NCI-H510A treated with DMSO at 0.1 percent for 48 hours (cell line): Measurements from ENCODE around the gene RGP1.
A peak's percentile ranks its signal among the peaks of the same experiment; 100 is the strongest.

Source experiments
- DNase-seq: peaks from one replicate; lab custom pipeline; 2025; lab: John Stamatoyannopoulos, UW

The RGP1 gene

DNA sequence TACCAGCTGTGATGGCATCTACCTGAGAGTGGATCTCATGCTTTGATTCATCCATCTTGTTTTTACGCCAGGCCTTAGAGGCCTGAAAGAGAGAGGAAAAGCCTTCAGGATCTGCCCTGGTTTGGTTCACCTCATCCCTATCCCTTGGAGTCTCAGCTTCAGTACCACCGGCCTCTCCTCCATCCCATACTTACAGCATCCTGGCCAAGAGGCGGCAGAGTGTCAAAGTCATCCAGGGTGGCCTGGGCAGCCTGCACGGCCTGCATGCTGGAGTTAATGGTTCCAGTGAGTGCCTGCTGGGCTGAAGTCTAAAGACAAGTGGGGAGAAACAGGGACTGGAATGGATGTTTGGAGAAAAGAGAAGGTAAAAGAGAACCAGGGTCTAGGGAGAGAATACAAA is 29.5 kb upstream of the RGP1 start:
- DNase-seq: no peak

DNA sequence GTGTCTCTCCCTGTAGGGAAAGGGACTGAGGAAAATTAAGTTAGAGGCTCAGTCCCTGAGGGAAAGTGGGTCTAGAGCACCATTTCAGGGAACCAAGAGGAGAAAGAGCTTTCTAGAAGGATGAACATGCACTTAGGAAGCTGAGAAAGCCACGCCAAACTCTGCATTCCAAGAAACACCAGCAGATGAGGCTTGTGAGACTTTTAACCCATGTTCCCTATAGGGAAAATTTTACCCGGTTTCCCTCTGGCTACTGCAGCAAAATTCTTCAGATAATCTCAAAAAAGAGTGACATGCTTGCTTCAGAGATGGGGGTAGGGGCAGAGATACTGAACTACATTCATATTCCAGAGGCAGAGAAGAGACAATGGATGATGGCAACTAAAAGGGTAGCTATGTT is 25.7 kb upstream of the RGP1 start:
- no peak for DNase-seq

DNA sequence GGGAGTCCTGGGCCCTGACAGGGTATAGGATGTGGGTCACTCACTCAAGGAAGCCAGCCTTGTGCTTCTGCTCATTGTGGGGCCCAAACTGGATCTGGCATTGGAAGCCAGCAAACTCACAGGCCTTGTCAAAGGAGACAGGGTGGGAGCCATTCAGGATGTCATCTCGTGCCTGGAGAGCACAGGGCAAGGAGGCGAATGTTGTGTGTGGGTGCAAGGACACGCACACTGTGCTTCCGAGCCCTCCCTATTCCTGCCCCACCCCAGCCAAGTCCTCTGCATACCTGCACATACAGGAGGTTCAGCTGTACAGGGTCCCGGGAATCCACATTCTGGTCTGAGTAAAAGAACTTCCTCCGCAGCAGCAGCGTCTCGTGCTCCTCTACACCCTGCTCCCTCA is 25.2 kb upstream of the RGP1 start:
- DNase-seq: no peak

DNA sequence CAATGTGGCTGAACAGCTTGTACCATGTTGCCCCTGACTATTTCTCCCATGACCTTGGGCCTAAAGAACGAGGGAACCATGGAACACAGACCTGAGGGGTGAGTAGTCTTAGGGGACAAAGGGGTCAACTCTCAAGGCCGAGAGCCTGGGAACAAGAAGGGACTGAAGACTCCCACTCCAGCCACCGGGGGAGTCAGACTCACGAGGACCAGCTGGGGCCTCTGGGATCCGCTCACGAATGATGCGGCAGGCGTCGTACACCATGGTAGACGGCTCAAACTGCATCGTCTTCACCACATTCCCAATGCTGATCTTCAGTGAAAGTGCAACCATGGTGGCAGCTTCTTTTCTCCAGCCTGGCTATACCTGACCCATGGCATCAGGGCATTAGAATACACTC is 23.7 kb upstream of the RGP1 start:
- DNase-seq: no peak

DNA sequence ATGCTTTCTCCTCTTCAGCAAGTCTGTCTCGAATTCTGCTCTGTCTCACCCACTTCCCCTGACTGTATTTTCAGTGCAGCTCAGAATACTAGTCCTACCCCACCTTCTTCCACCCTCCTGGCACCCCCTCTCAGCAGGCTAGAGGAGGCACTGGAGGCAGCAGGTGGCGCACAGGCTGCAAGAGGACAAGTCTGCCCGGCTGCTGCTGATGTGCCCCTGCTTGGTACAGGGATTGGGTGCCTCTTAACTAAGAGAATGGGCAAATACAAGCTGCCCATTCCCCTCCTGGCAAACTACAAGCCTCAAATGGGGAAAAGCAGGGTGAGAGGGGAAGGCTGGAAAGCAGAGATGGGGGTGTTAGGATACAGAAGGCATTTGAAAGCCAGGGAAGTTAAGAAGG is 22.2 kb upstream of the RGP1 start:
- DNase-seq: no peak

DNA sequence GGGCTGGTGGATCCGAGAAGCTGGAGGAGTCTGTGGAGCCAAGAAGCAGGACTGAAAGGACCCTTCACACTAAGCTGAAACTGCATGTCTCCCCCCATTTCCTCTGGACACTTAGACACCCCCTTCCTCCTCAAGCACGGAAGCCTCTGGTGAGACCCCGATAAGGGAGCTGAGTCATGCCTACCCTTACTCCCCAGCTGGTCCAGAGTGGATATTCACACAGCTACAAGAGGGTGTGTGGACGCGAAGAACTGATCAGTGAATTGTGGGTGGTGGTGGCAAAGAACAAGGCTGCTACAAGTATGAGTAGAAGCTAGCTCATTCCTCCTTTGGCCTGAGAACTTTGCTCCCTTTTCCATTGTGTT is 21.4 kb upstream of the RGP1 start:
- no peak for DNase-seq

DNA sequence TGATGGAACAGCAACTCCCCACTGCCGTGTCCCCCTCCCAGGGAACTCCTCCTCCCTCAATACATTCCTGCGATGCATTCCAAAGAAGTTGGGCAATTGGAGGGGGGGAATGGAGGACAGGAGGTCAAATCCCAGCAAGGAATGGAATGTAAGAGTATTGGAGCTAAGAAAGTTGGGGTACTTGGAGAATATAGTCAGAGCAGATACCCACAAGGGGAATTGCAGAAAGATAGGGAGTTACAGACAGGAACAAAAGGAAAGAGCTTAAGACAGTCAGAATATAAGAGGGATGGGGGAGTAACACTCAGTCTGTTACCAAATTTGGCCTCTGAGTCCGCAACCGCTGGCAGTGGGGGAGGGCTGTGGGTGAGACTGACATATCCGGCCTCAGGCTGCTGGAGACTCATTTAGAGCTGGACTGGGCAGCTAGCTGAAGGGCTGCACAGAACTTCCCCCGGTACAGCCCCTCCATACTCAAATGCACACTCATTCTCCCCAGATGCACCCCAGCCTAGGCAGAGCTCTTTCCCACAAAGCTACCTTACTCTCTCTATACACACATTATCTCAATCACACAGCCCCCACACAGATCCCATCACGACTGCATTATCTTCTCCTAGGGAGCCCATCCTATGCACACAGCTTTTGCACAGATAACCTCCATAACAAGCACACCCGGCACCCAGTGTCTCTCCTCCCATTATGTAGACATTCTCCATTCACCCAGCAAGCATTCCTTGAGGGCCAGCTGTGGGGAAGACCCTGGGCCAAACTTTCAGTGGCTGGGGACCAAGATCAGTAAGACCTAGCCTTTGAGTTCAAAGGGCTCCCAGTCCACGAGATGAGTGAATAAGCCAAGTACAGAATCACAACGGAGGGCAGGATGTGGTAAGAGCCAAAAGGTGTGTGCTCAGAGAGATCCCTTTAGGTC is 20.8 kb upstream of the RGP1 start:
- DNase-seq: no peak

DNA sequence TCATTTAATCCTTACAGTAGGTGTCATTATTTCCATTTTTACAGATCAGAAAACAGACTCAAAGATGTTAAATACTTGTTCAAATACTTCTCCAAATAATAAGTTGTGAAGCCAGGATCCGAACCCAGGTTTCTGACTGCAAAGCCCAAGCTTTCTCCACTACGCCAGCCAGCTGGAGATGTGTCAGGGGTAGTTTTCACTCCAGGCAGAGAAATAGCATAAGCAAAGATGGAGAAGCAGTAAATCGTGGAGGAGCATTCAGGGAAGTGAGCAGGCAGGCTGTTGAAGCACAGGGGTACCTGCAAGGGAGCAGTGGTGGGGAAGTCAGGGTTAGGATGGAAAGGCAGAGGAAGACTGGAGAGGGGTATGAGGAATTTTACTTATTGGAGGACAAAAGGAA is 20.0 kb upstream of the RGP1 start:
- no peak for DNase-seq

DNA sequence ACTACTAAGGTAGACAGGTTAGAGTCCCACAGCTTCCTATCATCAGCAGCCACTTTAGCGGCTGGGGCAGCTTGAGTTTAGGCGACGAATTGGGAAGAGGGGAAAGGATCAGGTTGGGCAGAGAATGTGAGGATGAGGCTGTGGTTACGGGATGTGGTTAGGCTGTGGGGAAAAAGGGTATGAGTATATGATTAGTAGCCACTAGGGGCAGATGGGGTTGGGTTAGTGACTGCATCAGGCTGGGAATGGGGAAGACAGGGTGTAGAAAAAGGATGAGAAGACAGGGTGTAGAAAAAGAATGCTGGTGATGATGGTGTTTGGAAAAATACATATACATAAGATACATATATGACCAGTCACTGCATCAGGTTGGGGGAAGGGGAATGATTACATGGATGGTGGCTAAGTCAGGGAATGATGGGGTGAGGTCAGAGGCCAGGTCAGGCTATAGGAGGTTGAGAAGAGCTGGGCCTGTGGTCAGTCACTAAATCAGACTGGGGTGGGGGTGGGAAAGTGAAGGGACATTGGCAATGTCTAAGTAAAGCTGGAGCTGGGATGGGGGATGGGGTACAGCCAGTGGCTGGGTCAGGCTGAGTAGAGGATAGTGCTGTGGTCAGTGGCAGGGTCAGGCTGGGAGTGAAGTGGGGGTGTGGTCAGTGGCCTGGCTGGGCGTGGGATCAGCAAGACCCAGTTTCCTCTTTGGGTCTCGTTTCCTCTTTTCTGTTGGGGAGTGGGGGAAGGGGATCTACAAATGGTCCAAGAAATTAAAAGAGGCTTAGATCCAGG is 19.2 kb upstream of the RGP1 start:
- DNase-seq: peak; percentile 3

DNA sequence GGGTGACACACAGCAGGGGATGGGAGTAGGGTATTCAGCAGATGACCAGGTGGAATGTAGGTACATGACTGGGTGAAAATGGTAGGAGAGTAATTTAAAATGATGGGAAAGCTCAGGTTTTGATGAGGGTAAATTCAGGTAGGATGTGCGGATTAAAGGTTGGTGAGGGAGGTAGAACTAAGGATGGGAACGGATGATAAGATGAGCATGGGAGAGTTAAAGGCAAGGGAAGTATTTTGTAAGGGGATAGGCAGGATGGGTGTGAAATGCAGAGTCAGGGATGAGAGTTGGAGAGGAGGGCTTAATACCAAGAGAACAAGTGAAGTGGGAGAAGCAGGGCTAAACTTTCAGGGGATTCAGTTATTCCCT is 18.6 kb upstream of the RGP1 start:
- no peak for DNase-seq

DNA sequence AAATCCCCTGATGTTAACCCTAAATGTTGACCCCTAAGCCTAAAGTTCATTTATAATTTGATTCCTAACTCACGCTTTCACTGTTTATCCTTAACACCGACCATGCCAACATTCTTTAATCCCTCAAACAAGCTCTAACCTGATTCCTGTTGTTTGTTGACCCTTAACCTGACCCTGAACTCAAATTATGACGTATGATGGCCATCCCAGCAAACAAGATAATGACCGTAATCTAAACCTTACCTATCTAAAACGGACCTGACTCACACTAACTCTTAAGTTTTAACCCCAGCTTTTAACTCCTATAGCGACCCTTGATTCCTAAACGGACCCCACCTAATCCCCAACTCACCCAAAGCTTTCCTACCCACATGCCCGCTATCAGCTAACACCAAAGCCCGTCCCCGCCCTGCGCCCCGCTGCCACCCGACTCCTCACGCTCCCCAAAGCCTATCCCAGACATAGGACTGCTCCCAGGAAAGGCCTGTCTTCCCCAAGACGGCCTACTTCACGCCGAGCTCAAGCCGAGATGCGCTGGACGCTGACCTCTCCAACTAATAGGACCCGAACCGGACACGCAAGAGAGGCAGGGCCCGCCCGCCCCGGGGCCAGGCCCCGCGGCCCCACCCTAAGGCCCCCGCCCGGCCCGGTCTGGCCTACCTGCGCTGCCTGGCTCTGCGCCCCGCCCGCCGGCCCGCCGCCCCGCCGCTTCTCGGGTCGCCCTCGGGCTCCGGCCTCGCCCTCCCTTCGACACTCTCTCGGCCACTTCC is 17.5 kb upstream of the RGP1 start:
- DNase-seq: peak; percentile 18

DNA sequence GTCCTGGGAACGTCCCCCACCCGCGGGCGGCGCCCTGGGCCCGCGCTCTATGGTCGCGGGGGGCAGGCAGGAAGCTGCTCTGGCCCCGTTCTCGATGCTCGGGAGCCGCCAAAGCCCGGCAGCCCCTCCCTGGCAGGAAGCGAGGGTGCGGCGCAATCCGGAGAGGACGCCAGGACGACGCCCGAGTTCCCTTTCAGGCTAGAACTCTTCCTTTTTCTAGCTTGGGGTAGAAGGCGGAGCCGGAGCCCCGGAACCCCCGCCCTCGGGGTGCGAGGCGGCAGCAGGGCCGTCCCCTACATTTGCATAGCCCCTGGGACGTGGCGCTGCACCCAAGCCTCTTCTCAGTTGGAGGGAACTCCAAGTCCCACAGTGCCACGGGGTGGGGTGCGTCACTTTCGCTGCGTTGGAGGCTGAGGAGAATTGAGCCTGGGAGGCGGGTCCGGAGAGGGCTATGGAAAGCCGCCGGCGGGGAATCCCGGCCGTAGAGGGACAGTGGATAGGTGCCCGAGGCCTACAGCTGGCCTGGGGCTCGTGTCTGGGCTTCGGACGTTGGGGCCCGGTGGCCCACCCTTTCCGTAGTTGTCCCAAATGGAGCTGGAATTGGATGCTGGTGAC is 16.8 kb upstream of the RGP1 start, which contains the start of the genes CREB3 and TLN1:
Gene CREB3, plus strand, starts transcription at position 482 of the 615 bp plus-strand sequence. Its CDS starts 107 bp downstream, at position 589.
Gene TLN1, minus strand, starts transcription at position 11 of the 615 bp plus-strand sequence. CDS start 6,501 bp downstream, outside the sequence.
- DNase-seq: peak; percentile 85

DNA sequence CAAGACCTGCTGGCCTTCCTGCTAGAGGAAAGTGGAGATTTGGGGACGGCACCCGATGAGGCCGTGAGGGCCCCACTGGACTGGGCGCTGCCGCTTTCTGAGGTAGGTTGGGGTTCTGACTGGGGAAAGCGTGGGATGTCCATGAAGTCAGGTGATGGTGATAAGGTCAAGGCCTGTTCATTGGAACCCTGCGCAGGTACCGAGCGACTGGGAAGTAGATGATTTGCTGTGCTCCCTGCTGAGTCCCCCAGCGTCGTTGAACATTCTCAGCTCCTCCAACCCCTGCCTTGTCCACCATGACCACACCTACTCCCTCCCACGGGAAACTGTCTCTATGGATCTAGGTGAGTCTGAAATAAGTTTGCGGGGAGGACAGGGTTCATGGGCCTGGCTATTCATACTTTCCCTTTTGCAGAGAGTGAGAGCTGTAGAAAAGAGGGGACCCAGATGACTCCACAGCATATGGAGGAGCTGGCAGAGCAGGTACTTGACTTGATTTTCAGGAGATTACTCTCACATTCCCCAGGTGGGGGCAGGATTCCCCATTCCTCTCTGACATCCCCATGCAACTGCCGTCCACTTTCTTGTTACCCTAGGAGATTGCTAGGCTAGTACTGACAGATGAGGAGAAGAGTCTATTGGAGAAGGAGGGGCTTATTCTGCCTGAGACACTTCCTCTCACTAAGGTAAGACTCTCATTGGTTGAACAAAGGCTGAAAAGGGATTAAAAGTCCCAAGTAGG is 16.1 kb upstream of the RGP1 start:
- peak; percentile 33 for DNase-seq

DNA sequence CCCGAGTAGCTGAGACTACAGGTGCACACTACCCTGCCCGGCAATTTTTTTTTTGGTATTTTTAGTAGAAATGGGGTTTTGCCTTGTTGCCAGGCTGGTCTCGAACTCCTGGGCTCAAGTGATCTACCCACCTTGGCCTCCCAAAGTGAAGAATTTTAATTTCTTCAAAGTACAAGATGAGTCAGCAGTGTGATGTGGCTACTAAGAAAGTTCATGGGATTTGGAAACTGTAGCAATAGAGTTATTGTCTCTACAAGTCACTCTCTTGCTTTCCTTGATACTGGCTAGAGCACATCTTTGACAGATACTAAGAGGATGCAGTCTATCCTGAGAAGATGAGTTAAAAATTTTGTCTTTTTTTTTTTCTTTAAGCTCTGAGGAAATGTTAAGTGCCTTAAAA is 15.0 kb upstream of the RGP1 start:
- DNase-seq: no peak

DNA sequence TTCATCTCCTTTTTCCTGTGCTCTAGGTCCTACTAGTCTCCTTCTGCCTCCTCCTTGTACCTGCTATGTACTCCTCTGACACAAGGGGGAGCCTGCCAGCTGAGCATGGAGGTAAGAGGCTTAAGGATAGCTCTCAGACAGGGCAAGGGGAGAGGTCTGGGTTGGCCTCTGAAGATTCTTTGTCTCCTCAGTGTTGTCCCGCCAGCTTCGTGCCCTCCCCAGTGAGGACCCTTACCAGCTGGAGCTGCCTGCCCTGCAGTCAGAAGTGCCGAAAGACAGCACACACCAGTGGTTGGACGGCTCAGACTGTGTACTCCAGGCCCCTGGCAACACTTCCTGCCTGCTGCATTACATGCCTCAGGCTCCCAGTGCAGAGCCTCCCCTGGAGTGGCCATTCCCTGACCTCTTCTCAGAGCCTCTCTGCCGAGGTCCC is 12.9 kb upstream of the RGP1 start:
- DNase-seq: peak; percentile 67

DNA sequence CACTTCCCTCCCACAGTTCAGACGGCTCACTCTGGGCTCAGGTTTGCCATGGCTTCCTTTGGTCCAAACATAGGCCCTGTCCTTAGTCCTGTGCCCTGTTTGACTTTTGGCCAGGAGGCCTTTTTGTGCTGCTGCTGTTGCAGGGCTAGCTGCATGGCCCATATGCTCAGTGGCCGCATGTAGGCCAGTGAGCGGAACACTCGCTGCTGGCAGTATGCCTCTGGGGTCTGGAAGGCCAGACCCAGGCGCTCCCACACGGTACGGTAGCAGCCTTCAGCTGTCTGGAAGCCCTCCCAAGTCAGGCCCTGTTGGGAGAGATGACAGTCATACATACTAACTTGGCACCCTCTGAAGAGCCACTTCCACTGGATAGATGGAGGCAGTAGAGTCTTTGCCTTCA is 11.9 kb upstream of the RGP1 start:
- no peak for DNase-seq

DNA sequence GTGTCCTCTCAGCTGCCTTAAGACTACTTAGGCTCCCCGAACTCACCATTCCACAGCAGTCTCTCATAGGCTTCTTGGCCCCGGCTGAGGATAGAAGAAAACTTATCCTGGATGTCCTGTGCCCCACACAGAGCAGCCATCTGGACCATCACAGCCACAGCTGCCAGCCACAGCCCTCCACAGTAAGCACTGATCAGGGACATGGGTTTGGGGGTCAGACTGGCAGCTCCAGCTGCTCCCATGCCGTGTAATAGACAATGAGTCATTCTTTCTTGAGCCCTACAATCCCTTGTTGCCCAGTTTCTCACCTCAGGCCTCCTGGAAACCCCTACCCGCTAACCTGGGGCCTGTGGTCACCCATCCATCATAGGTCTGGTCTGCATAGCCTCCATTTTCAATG is 10.9 kb upstream of the RGP1 start:
- DNase-seq: no peak

DNA sequence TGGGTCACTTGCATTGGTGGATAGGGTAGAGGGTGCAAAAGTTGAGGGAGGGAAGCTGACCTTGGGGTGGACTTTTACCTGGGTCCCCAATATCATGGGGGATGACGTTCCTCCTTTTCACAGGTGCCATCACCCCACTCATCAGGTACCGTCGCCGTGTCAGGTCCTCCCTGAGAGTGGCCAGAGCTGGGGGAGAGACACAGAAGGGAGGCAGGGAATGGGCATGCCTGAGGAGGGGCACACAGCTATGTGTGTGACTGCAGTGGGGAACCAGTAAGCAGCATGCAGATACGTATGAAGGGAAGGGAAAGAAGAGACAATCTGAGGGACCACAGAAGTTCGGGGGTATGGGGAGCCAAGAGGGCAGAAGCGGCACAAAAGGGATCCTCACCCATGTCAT is 10.2 kb upstream of the RGP1 start:
- no peak for DNase-seq

DNA sequence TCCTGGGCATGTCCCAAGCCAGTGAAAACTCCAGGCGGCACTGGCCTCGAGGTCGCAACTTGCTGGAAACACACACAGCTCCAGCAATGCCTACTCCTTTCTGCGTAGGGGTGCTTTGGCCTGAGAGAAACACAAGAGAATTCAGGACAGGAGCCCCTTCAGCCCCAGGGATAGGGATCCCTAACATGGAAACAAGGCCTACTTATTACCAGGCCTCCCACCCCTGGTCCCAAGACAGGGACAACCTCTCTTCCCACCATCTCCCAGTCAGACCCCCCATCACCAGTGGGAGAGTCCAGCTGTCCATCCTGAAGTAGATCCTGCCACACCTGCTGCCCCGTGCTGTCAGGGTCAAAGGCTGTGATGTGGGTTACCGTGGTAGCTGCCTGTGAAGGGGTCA is 8.8 kb upstream of the RGP1 start:
- DNase-seq: no peak

DNA sequence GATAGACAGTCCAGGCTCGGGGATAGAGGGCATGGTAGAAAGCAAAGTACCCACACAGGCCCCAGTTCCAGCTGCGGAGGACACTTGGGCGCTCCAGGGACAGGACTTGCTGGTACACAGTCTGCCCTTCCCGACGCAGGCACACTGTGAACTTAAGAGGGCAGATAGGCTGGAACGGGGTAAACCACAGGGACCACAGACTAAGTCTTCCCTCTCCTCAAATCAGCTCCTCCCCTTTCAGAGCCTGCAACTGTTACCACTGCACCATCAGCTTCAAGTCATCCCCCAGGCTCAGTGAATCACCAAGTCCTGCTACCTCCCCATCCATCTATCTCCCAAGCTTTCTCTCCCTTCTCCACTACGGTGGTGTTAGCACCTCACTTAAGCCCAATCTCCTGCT is 7.3 kb upstream of the RGP1 start:
- DNase-seq: no peak

DNA sequence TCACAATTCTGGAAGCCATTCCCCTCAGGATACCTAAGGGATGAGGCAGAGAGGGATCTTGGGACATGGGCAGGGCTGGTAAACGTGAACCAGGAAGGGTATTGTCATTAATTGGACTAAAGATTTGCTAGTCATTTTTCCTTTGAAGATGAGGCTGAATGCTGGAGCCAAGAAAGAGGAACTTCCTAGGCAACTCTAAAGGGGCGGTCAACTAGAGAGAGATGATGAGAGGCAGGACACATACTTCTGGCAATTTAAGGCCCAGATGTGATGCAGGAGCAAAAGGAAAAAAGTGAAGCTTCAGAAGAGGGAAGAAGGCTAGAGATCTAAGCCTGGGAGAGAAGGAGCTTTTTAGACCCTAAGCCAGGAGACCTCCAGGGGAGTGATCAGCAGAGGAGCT is 5.6 kb upstream of the RGP1 start:
- DNase-seq: no peak
